PC-3 (cell line): ENCODE measurements around the gene GAP43. TPM values are rescaled to one million over a fixed set of nuclear protein-coding genes. Genes with fewer than 3 reads are reported as not detected.

Source experiments
- ATAC-seq: fragments of 200-7000 bp; cut with Tn5 transposase; 2 replicates; pipeline ENCODE4 v1.9.1; 2020; ENCODE audit warnings: mild to moderate bottlenecking, moderate library complexity
- BruUV-seq: library from RNA; stranded (reverse); fragments of 400-500 nt; replicated peaks from 2 replicates; lab custom pipeline; 2021; lab: Mats Ljungman, UMichigan
- CTCF ChIA-PET: fragments of 300-600 bp; sonication (Branson Sonifier 250); formaldehyde crosslinking; loops from one replicate; lab custom pipeline; 2022; ENCODE audit warnings: antibody characterized with exemption; lab: Charles Lee
- POLR2A ChIA-PET: fragments of 300-600 bp; sonication (Branson Sonifier 250); formaldehyde crosslinking; loops from one replicate; lab custom pipeline; 2022; ENCODE audit warnings: antibody characterized with exemption; ENCODE audit not compliant: unreplicated experiment; lab: Charles Lee
- DNase-seq: peaks from one replicate; pipeline ENCODE4 v3.0.0-alpha.2; 2015
- H2AFZ ChIP-seq: fragments of 300-600 bp; sonication (generic); 2 replicates; pipeline ENCODE4 v1.6.0; 2016; ENCODE audit warnings: antibody characterized with exemption, low read length
- H3F3A ChIP-seq: fragments of 300-600 bp; sonication (generic); one replicate; pipeline ENCODE4 v1.6.0; 2017; ENCODE audit warnings: antibody characterized with exemption, low read length, control low read depth, mild to moderate bottlenecking; ENCODE audit not compliant: unreplicated experiment
- H3K27ac ChIP-seq: fragments of 300-600 bp; sonication (generic); 2 replicates; pipeline ENCODE4 v1.5.1; 2016; ENCODE audit warnings: mild to moderate bottlenecking, low read length
- H3K27me3 ChIP-seq: fragments of 300-600 bp; sonication (generic); 2 replicates; pipeline ENCODE4 v1.6.1; 2016; ENCODE audit warnings: low read length, mixed read lengths
- H3K36me3 ChIP-seq: fragments of 300-600 bp; sonication (generic); 2 replicates; pipeline ENCODE4 v1.6.1; 2016; ENCODE audit warnings: low read depth, mixed run types, low read length, mixed read lengths
- H3K4me1 ChIP-seq: fragments of 300-600 bp; sonication (generic); 2 replicates; pipeline ENCODE4 v1.5.1; 2016; ENCODE audit warnings: low read length; ENCODE audit not compliant: insufficient read depth
- H3K4me2 ChIP-seq: fragments of 300-600 bp; sonication (generic); 2 replicates; pipeline ENCODE4 v1.6.0; 2016; ENCODE audit warnings: low read length
- H3K4me3 ChIP-seq: fragments of 300-600 bp; sonication (generic); 2 replicates; pipeline ENCODE4 v1.5.1; 2016; ENCODE audit warnings: mild to moderate bottlenecking, low read length, mixed read lengths
- H3K79me2 ChIP-seq: fragments of 300-600 bp; sonication (generic); 2 replicates; pipeline ENCODE4 v1.6.1; 2017; ENCODE audit warnings: low read length, mixed read lengths
- H3K9ac ChIP-seq: fragments of 300-600 bp; sonication (generic); 2 replicates; pipeline ENCODE4 v1.6.0; 2016; ENCODE audit warnings: mild to moderate bottlenecking, low read length
- H3K9me2 ChIP-seq: fragments of 300-600 bp; sonication (generic); replicated peaks from 2 replicates; pipeline ENCODE4 v1.6.1; 2016; ENCODE audit warnings: mixed run types, low read length, mixed read lengths
- H3K9me3 ChIP-seq: fragments of 300-600 bp; sonication (generic); 2 replicates; pipeline ENCODE4 v1.6.1; 2016; ENCODE audit warnings: low read length, mixed read lengths
- H4K20me1 ChIP-seq: fragments of 300-600 bp; sonication (generic); 2 replicates; pipeline ENCODE4 v1.6.1; 2016; ENCODE audit warnings: low read length, mixed read lengths
- CTCF ChIP-seq: fragments of 300-600 bp; sonication (generic); conservative IDR thresholded peaks from 2 replicates; pipeline ENCODE4 v1.5.1; 2017; ENCODE audit warnings: antibody characterized with exemption, low read depth, mild to moderate bottlenecking, low read length
- EZH2 ChIP-seq: fragments of 300-600 bp; sonication (generic); IDR thresholded peaks from one replicate; pipeline ENCODE4 v1.6.1; 2017; ENCODE audit warnings: antibody characterized with exemption, mild to moderate bottlenecking, low read length; ENCODE audit not compliant: unreplicated experiment
- EZH2phosphoT487 ChIP-seq: fragments of 300-600 bp; sonication (generic); IDR thresholded peaks from 2 replicates; pipeline ENCODE4 v1.6.1; 2018; ENCODE audit warnings: mild to moderate bottlenecking, antibody characterized with exemption, low read length, borderline replicate concordance
- intact Hi-C: fragments of 100-400 bp; cut with micrococcal nuclease; formaldehyde crosslinking; loops from 2 replicates; pipeline ENCODE4 v1.9.0; 2023
- total RNA-seq: library from RNA; depleted of rRNA; stranded (reverse); fragments of >200 nt; gene quantifications from 2 replicates; pipeline ENCODE4 v1.2.3, GENCODE V29; 2014

Gene GAP43
- total RNA-seq, 1 experiment from 2014 or later: not detected

- BruUV-seq: no TSS peak
- Histone ChIP-seq H3K79me2 (no peaks in the 10 kb centered on the region), H3K4me2 (no peak overlapping the region), H3K9me2 (no peaks in the 10 kb centered on the region), H3K27me3 (peaks cover 37% of the 10 kb centered on the region), H4K20me1 (no peaks in the 10 kb centered on the region), H3K9me3 (no peaks in the 10 kb centered on the region), H3F3A (no peaks in the 10 kb centered on the region), H2AFZ (no peak overlapping the region), H3K9ac (no peak overlapping the region), H3K4me1 (no peaks in the 10 kb centered on the region), H3K27ac (no peak overlapping the region), H3K36me3 (no peaks in the 10 kb centered on the region), H3K4me3 (no peak overlapping the region)
- no peak for ATAC-seq
- TF ChIP-seq EZH2phosphoT487 (no peak), EZH2 (no peak), CTCF (no peak)
- DNase-seq: no peak
- CTCF ChIA-PET: interaction anchor here (0.7 kb wide), 1 partner anchor 400 kb away, joined by 4 read pairs; no protein-coding TSS in a partner anchor
- intact Hi-C loops: no loop called here
- POLR2A ChIA-PET: no interaction called here
Measured at GRCh38 chr3:115666081-115666480, 42.8 kb downstream of the GAP43 start.

DNA sequence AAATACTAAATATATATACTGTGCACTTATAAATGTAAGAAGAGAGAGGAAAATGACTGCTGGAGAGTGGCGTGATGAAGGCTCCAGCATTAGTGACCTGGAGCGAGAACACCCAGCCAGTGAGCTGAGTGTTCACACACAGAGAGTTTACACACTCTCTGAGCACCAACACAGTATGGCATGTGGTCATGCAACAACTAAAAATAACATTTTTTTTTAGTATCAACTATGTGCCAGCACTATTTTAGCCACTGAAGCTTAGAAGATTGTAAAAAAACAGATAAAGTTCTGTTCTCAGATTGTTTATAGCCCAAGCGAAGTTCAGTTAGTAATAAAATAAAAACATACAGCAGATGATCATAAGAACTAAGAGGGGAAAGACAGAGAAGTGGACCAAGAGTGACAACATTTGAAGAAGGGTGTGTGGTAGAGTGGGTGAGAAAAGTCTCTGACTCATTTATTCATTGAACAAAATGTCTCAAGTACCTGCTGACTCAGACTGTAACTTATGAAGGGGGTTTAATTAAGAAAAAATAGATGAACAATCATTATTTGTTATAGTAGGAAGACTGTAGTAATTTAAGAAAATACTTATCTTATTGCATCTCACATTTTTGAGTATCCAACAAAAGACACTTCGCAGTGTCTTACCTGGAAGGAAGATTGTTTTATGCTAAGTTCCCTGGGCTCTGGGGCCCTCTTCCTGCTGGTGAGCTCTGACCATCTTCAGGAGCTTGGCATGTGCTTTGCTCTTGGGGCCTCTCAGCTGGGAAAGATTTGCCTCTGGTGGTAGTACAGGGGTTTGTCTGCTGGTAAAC, 43.8 kb downstream of the GAP43 start:
- no peak overlapping the region for H3K4me2 ChIP-seq
- DNase-seq (no peak), ATAC-seq (no peak)
- no peaks in the 10 kb centered on the region for H3F3A ChIP-seq
- no peaks in the 10 kb centered on the region for H3K79me2 ChIP-seq
- H3K9me2 ChIP-seq: no peaks in the 10 kb centered on the region
- TF ChIP-seq EZH2 (no peak), CTCF (no peak), EZH2phosphoT487 (no peak)
- no peak overlapping the region for H3K27ac ChIP-seq
- H3K27me3 ChIP-seq: peaks cover 38% of the 10 kb centered on the region
- intact Hi-C loops: no loop called here
- no peak overlapping the region for H2AFZ ChIP-seq
- H3K9me3 ChIP-seq: no peaks in the 10 kb centered on the region
- no peaks in the 10 kb centered on the region for H3K36me3 ChIP-seq
- POLR2A ChIA-PET: no interaction called here
- CTCF ChIA-PET: no interaction called here
- no peaks in the 10 kb centered on the region for H3K4me1 ChIP-seq
- H3K4me3 ChIP-seq: no peak overlapping the region
- no TSS peak for BruUV-seq
- no peak overlapping the region for H3K9ac ChIP-seq
- no peaks in the 10 kb centered on the region for H4K20me1 ChIP-seq

- H3K9ac ChIP-seq: no peak overlapping the region
- H3K79me2 ChIP-seq: no peaks in the 10 kb centered on the region
- no peak for DNase-seq
- H3F3A ChIP-seq: no peaks in the 10 kb centered on the region
- H3K36me3 ChIP-seq: no peaks in the 10 kb centered on the region
- peaks cover 33% of the 10 kb centered on the region; the same call in 1 of the 2 replicates for H3K27me3 ChIP-seq
- ChIA-PET POLR2A (no interaction called here), CTCF (no interaction called here)
- no peak overlapping the region for H3K4me2 ChIP-seq
- intact Hi-C loops: no loop called here
- no peaks in the 10 kb centered on the region for H3K4me1 ChIP-seq
- no peak for TF ChIP-seq CTCF
- no peak for TF ChIP-seq EZH2phosphoT487
- no peak for TF ChIP-seq EZH2
- H4K20me1 ChIP-seq: no peaks in the 10 kb centered on the region
- ATAC-seq: no peak
- no TSS peak for BruUV-seq
- no peaks in the 10 kb centered on the region for H3K9me2 ChIP-seq
- no peaks in the 10 kb centered on the region for H3K9me3 ChIP-seq
- no peak overlapping the region for H2AFZ ChIP-seq
- no peak overlapping the region for H3K4me3 ChIP-seq
- no peak overlapping the region for H3K27ac ChIP-seq
Measured at GRCh38 chr3:115667738-115668065, 44.4 kb downstream of the GAP43 start.
